ENCODE measurements around the gene BTNL8. TPM values are rescaled to one million over a fixed set of nuclear protein-coding genes. Genes with fewer than 3 reads are reported as not detected.

Gene BTNL8
- total and polyA plus RNA-seq, 2 experiments from 2014 or later, result 9.8 to 19.1 TPM

DNA sequence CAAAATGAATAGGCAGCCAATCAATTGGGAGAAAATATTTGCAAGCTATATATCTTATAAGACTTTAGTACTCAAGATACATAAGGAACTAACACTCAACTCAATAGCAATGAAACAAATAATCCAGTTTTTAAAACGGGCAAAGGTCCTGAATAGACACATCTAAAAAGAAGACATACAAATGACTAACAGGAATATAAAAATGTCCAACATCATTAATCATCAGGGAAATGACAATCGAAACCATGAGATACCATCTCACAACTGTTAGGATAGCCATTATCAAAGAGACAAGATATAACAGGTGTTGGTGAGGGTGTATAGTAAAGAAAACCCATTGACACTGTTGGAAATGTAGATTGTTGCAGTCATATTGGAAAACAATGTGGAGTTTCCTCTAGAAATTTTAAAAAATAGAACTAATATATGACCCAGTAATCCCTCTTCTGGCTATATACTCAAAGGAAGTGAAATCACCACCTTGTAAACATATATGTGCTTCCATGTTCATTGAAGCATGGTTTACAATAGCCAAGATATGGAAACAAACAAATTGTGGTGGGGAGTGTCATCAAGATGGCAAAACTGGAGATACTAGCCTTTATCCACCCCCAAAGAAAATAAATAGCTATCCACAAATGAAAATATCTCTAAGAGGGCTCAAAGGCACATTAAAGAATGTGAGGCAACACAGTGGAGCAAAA, 75.8 kb downstream of the BTNL8 start:
- peak overlapping the region; percentile 89 for H3K27ac ChIP-seq
- TF ChIP-seq, protein P1, sequence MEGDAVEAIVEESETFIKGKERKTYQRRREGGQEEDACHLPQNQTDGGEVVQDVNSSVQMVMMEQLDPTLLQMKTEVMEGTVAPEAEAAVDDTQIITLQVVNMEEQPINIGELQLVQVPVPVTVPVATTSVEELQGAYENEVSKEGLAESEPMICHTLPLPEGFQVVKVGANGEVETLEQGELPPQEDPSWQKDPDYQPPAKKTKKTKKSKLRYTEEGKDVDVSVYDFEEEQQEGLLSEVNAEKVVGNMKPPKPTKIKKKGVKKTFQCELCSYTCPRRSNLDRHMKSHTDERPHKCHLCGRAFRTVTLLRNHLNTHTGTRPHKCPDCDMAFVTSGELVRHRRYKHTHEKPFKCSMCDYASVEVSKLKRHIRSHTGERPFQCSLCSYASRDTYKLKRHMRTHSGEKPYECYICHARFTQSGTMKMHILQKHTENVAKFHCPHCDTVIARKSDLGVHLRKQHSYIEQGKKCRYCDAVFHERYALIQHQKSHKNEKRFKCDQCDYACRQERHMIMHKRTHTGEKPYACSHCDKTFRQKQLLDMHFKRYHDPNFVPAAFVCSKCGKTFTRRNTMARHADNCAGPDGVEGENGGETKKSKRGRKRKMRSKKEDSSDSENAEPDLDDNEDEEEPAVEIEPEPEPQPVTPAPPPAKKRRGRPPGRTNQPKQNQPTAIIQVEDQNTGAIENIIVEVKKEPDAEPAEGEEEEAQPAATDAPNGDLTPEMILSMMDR (IDR thresholded peaks at IDR 0.05; ENCODE audit: poor library complexity), result no peak
- TF ChIP-seq EZH2phosphoT487 (IDR thresholded peaks at IDR 0.05; ENCODE audit: low read depth, severe bottlenecking, unreplicated experiment) (no peak), EZH2 (IDR thresholded peaks at IDR 0.05; ENCODE audit: borderline replicate concordance) (no peak)
- H3K27me3 ChIP-seq, result no peaks in the 10 kb centered on the region
- H2AFZ ChIP-seq, result no peak overlapping the region
- no peaks in the 10 kb centered on the region for H3K9me2 ChIP-seq (replicated peaks; ENCODE audit: insufficient read depth)
- H3K36me3 ChIP-seq (replicated peaks; ENCODE audit: insufficient read depth, low read depth), result no peaks in the 10 kb centered on the region
- no peak overlapping the region for H3K4me3 ChIP-seq
- no peaks in the 10 kb centered on the region for H3K4me1 ChIP-seq (ENCODE audit: insufficient read depth)
- no peak for DNase-seq (ENCODE audit: low spot score)
- H3K79me2 ChIP-seq, result no peaks in the 10 kb centered on the region
- WGBS (ENCODE audit: low lambda C conversion rate, missing lambda C conversion rate), result 88% methylated on average over 2 of the region's 2 CpGs
- no peaks in the 10 kb centered on the region for H4K20me1 ChIP-seq (ENCODE audit: insufficient read depth, poor library complexity, severe bottlenecking)
- no peak overlapping the region for H3K4me2 ChIP-seq
- H3K9me3 ChIP-seq (ENCODE audit: low read depth), result no peaks in the 10 kb centered on the region

- Histone ChIP-seq H3K79me2 (no peaks in the 10 kb centered on the region), H3K9me3 (ENCODE audit: low read depth) (no peaks in the 10 kb centered on the region), H3K27ac (peak overlapping the region; percentile 89), H4K20me1 (ENCODE audit: insufficient read depth, poor library complexity, severe bottlenecking) (no peaks in the 10 kb centered on the region), H2AFZ (no peak overlapping the region), H3K36me3 (replicated peaks; ENCODE audit: insufficient read depth, low read depth) (no peaks in the 10 kb centered on the region), H3K4me2 (no peak overlapping the region), H3K9me2 (replicated peaks; ENCODE audit: insufficient read depth) (no peaks in the 10 kb centered on the region), H3K4me3 (no peak overlapping the region), H3K4me1 (ENCODE audit: insufficient read depth) (no peaks in the 10 kb centered on the region), H3K27me3 (no peaks in the 10 kb centered on the region)
- DNase-seq (ENCODE audit: low spot score), result no peak
- WGBS (ENCODE audit: low lambda C conversion rate, missing lambda C conversion rate), result 70% methylated on average over 2 of the region's 2 CpGs
- TF ChIP-seq EZH2 (IDR thresholded peaks at IDR 0.05; ENCODE audit: borderline replicate concordance), result no peak
- TF ChIP-seq, protein P1 (IDR thresholded peaks at IDR 0.05; ENCODE audit: poor library complexity), result no peak
- TF ChIP-seq EZH2phosphoT487 (IDR thresholded peaks at IDR 0.05; ENCODE audit: low read depth, severe bottlenecking, unreplicated experiment), result no peak
Measured at GRCh38 chr5:180975338-180975737, 76.4 kb downstream of the BTNL8 start.

- Histone ChIP-seq H3K4me1 (ENCODE audit: insufficient read depth) (no peaks in the 10 kb centered on the region), H3K9me2 (replicated peaks; ENCODE audit: insufficient read depth) (no peaks in the 10 kb centered on the region), H3K36me3 (replicated peaks; ENCODE audit: insufficient read depth, low read depth) (no peaks in the 10 kb centered on the region), H4K20me1 (ENCODE audit: insufficient read depth, poor library complexity, severe bottlenecking) (no peaks in the 10 kb centered on the region), H3K79me2 (no peaks in the 10 kb centered on the region), H3K4me2 (no peak overlapping the region), H3K27ac (peak overlapping the region; percentile 89), H2AFZ (no peak overlapping the region), H3K27me3 (no peaks in the 10 kb centered on the region), H3K9me3 (ENCODE audit: low read depth) (no peaks in the 10 kb centered on the region), H3K4me3 (no peak overlapping the region)
- TF ChIP-seq, protein P1 (IDR thresholded peaks at IDR 0.05; ENCODE audit: poor library complexity), result no peak
- TF ChIP-seq EZH2 (IDR thresholded peaks at IDR 0.05; ENCODE audit: borderline replicate concordance) (no peak), EZH2phosphoT487 (IDR thresholded peaks at IDR 0.05; ENCODE audit: low read depth, severe bottlenecking, unreplicated experiment) (no peak)
- peak; percentile 31 for DNase-seq (ENCODE audit: low spot score)
- 59% methylated on average over 5 of the region's 6 CpGs for WGBS (ENCODE audit: low lambda C conversion rate, missing lambda C conversion rate)
Measured at GRCh38 chr5:180976518-180976917, 77.6 kb downstream of the BTNL8 start.

All from hepatocyte (in vitro differentiated cells).